Loucy (cell line): ENCODE data around the gene TLR4.

Experiments used
- H2AFZ ChIP-seq: fragments of 200-600 bp; sonication (generic); 2 replicates; pipeline ENCODE4 v1.6.0; 2016; ENCODE audit warnings: antibody characterized with exemption, mild to moderate bottlenecking, low read length, moderate library complexity
- H3F3A ChIP-seq: fragments of 200-600 bp; 2 replicates; pipeline ENCODE4 v1.6.0; 2016; ENCODE audit warnings: antibody characterized with exemption, low read depth, mild to moderate bottlenecking
- H3K27me3 ChIP-seq: fragments of 200-600 bp; sonication (generic); 2 replicates; pipeline ENCODE4 v1.6.1; 2014; ENCODE audit warnings: low read length, mild to moderate bottlenecking; ENCODE audit not compliant: insufficient read depth, poor library complexity, severe bottlenecking
- H3K36me3 ChIP-seq: fragments of 200-600 bp; sonication (generic); 2 replicates; pipeline ENCODE4 v1.6.1; 2016; ENCODE audit warnings: low read length; ENCODE audit not compliant: insufficient read depth
- H3K4me1 ChIP-seq: fragments of 200-600 bp; sonication (generic); 2 replicates; pipeline ENCODE4 v1.5.1; 2014; ENCODE audit warnings: low read length, mild to moderate bottlenecking; ENCODE audit not compliant: insufficient read depth, poor library complexity, severe bottlenecking
- H3K4me2 ChIP-seq: fragments of 200-600 bp; sonication (generic); 2 replicates; pipeline ENCODE4 v1.6.0; 2014; ENCODE audit warnings: antibody characterized with exemption, low read length, low read depth, mild to moderate bottlenecking; ENCODE audit not compliant: poor library complexity, severe bottlenecking
- H3K4me3 ChIP-seq: fragments of 200-600 bp; sonication (generic); 2 replicates; pipeline ENCODE4 v1.5.1; 2014; ENCODE audit warnings: low read length, mild to moderate bottlenecking, mixed read lengths; ENCODE audit not compliant: poor library complexity, severe bottlenecking
- H3K79me2 ChIP-seq: fragments of 200-600 bp; sonication (generic); 2 replicates; pipeline ENCODE4 v1.6.1; 2014; ENCODE audit warnings: low read length; ENCODE audit not compliant: insufficient read depth
- H3K9ac ChIP-seq: fragments of 200-600 bp; sonication (generic); 2 replicates; pipeline ENCODE4 v1.6.0; 2014; ENCODE audit warnings: mild to moderate bottlenecking, low read depth, low read length, moderate library complexity; ENCODE audit not compliant: poor library complexity, severe bottlenecking
- H3K9me2 ChIP-seq: fragments of 200-600 bp; sonication (generic); replicated peaks from 2 replicates; pipeline ENCODE4 v1.6.1; 2016; ENCODE audit warnings: low read depth, low read length, mixed read lengths
- H3K9me3 ChIP-seq: fragments of 200-600 bp; sonication (generic); 2 replicates; pipeline ENCODE4 v1.6.1; 2014; ENCODE audit warnings: mild to moderate bottlenecking, antibody characterized with exemption, low read length, low read depth; ENCODE audit not compliant: insufficient read depth
- H4K20me1 ChIP-seq: fragments of 200-600 bp; sonication (generic); 2 replicates; pipeline ENCODE4 v1.6.0; 2014; ENCODE audit warnings: antibody characterized with exemption, low read length, mild to moderate bottlenecking; ENCODE audit not compliant: insufficient read depth, poor library complexity, severe bottlenecking
- CTCF ChIP-seq: fragments of 200-600 bp; sonication (generic); conservative IDR thresholded peaks from 2 replicates; pipeline ENCODE4 v1.5.1; 2014; ENCODE audit warnings: mild to moderate bottlenecking, antibody characterized with exemption, low read length
- EZH2phosphoT487 ChIP-seq: fragments of 200-600 bp; IDR thresholded peaks from 2 replicates; pipeline ENCODE4 v1.6.1; 2018; ENCODE audit warnings: antibody characterized with exemption, mild to moderate bottlenecking, moderate library complexity, borderline replicate concordance

The TLR4 gene

DNA sequence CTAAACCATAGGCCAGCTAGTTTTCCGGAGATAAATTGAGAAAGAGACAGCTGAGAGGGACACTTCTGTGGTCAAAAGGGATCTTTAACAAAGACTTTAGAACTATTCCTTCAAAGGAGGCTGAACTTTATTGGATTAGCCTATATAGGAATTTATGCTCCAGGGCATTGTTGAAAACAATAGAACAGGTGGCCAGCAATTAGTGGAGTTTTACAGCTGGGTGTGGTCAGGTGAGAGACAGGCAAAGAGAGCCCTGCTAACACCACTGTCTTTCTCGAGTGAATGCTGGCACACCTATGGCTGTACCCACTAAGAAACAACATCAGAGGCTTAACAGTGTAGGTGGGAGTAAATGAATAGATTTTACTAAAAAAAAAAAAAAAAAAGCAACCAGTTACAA lies 16.7 kb upstream of the TLR4 start:
- Histone ChIP-seq H3K27me3 (no peaks in the 10 kb centered on the region), H3K9me2 (no peaks in the 10 kb centered on the region), H3K9ac (no peak overlapping the region)

GRCh38 chr9:117691367-117691766 lies 12.8 kb upstream of the TLR4 start:
- Histone ChIP-seq H3K9me2 (no peaks in the 10 kb centered on the region), H3K36me3 (no peaks in the 10 kb centered on the region), H3K9me3 (no peaks in the 10 kb centered on the region), H3K4me3 (no peak overlapping the region), H3K27me3 (no peaks in the 10 kb centered on the region), H3K9ac (no peak overlapping the region), H4K20me1 (no peaks in the 10 kb centered on the region), H3F3A (no peaks in the 10 kb centered on the region), H3K4me2 (no peak overlapping the region), H2AFZ (no peak overlapping the region), H3K4me1 (no peaks in the 10 kb centered on the region), H3K79me2 (no peaks in the 10 kb centered on the region)
- TF ChIP-seq EZH2phosphoT487: no peak
- no peak for TF ChIP-seq CTCF

More for the DNA sequence above, 16.7 kb upstream of the TLR4 start:
- Histone ChIP-seq H3K79me2 (no peaks in the 10 kb centered on the region), H3F3A (no peaks in the 10 kb centered on the region), H3K9me3 (no peaks in the 10 kb centered on the region), H3K4me1 (no peaks in the 10 kb centered on the region), H3K36me3 (no peaks in the 10 kb centered on the region), H2AFZ (no peak overlapping the region), H3K4me3 (no peak overlapping the region), H3K4me2 (no peak overlapping the region), H4K20me1 (no peaks in the 10 kb centered on the region)
- TF ChIP-seq CTCF (no peak), EZH2phosphoT487 (no peak)

- Histone ChIP-seq H3K27me3 (no peaks in the 10 kb centered on the region), H3K4me1 (no peaks in the 10 kb centered on the region), H3K9me3 (no peaks in the 10 kb centered on the region; the same call in 1 of the 2 replicates), H2AFZ (no peak overlapping the region), H3K4me2 (no peak overlapping the region), H4K20me1 (no peaks in the 10 kb centered on the region), H3K4me3 (no peak overlapping the region), H3F3A (no peaks in the 10 kb centered on the region), H3K36me3 (no peaks in the 10 kb centered on the region), H3K79me2 (no peaks in the 10 kb centered on the region), H3K9ac (no peak overlapping the region), H3K9me2 (no peaks in the 10 kb centered on the region)
- TF ChIP-seq EZH2phosphoT487: no peak
- TF ChIP-seq CTCF: no peak
Measured at GRCh38 chr9:117696154-117696553, 8.0 kb upstream of the TLR4 start.
